ENCODE measurements around the gene YWHAQ. TPM values are rescaled to one million over a fixed set of nuclear protein-coding genes. Genes with fewer than 3 reads are reported as not detected.

The YWHAQ gene
- total RNA-seq, 3 donors from 2014 or later (not counting 1 experiment from before 2014, with no cell fraction given) = 227 to 240 (median 238) TPM

DNA sequence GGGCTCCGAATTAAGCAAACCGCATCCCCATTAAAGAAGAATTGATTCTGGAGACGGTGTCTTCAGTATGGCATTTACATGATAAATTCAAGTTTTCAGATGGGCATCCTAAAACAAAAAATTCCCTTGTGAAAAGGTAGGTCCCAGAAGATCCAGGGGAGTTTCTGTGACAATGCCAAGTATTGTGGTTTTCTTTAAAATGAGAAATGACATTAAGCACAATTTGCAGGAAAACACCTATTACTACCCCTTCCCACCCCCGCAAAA is 689 bp upstream of the YWHAQ start:
- Histone ChIP-seq H3K27ac (ENCODE audit: low read length) (peak overlapping the region; percentile 94), H3K9me3 (ENCODE audit: control insufficient read depth, insufficient read depth, low read length) (no peaks in the 10 kb centered on the region), H3K4me1 (ENCODE audit: control insufficient read depth, insufficient read depth, low read length) (peaks cover 29% of the 10 kb centered on the region), H3K27me3 (ENCODE audit: control insufficient read depth, insufficient read depth, low read length) (no peaks in the 10 kb centered on the region), H3K36me3 (ENCODE audit: control insufficient read depth, insufficient read depth, low read length) (peaks cover 12% of the 10 kb centered on the region), H3K4me3 (ENCODE audit: low read length) (peak overlapping the region; percentile 27)
- WGBS (ENCODE audit: insufficient coverage) = 27% methylated on average over 4 of the region's 4 CpGs
- H3K4me1 Mint-ChIP-seq = peaks cover 49 to 54% of the 10 kb centered on the region in 2 donors
- peak overlapping the region; percentile 96 for H3K4me3 Mint-ChIP-seq
- peak overlapping the region; percentile 94 to 97 for H3K27ac Mint-ChIP-seq
- TF ChIP-seq, protein P1, sequence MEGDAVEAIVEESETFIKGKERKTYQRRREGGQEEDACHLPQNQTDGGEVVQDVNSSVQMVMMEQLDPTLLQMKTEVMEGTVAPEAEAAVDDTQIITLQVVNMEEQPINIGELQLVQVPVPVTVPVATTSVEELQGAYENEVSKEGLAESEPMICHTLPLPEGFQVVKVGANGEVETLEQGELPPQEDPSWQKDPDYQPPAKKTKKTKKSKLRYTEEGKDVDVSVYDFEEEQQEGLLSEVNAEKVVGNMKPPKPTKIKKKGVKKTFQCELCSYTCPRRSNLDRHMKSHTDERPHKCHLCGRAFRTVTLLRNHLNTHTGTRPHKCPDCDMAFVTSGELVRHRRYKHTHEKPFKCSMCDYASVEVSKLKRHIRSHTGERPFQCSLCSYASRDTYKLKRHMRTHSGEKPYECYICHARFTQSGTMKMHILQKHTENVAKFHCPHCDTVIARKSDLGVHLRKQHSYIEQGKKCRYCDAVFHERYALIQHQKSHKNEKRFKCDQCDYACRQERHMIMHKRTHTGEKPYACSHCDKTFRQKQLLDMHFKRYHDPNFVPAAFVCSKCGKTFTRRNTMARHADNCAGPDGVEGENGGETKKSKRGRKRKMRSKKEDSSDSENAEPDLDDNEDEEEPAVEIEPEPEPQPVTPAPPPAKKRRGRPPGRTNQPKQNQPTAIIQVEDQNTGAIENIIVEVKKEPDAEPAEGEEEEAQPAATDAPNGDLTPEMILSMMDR (IDR thresholded peaks at IDR 0.05) = no peak
- no peak for DNase-seq
- H3K27me3 Mint-ChIP-seq (ENCODE audit: low read depth in 2 of 2) = no peaks in the 10 kb centered on the region
- intact Hi-C loops (cut with micrococcal nuclease) = loop anchor here (1.0 to 2.0 kb wide), 4 partner anchors 23 to 77 kb away; partner anchors contain the start of gene ADAM17
- no peak for ATAC-seq
- peaks cover 17% of the 10 kb centered on the region for H3K36me3 Mint-ChIP-seq
- H3K9me3 Mint-ChIP-seq = no peaks in the 10 kb centered on the region

DNA sequence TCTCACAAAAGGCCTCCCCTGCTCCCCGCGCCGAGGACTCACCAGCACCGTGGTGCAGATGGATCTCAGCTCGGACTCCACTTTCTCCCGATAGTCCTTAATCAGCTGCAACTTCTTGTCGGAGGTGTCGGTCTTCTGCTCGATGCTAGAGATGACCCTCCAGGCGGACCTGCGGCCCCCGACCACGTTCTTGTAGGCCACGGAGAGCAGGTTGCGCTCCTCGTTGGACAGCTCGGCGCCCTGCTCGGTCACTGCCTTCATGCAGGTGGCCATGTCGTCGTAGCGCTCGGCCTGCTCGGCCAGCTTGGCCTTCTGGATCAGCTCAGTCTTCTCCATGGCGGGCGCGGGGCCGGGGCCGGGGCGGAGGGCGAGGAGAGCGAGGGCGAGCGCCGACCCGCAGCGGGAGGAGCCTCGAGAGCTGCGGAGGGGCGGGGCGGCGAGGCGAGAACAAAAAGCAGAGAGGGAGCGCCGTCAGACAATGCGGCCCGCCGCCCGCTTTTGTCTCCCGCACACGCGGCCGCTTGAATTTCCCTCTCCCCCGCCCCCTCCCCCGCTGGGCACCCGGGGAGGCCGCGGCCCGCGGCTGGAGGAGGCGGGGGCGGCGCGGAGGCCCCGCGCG is 571 bp downstream of the YWHAQ start:
- intact Hi-C loops (cut with micrococcal nuclease) = loop anchor here (2.0 kb wide), 3 partner anchors 21 to 75 kb away; partner anchors contain the start of gene ADAM17
- Mint-ChIP-seq H3K4me1 (peaks cover 61 to 66% of the 10 kb centered on the region in 2 donors), H3K9me3 (no peaks in the 10 kb centered on the region), H3K27me3 (ENCODE audit: low read depth in 2 of 2) (no peaks in the 10 kb centered on the region), H3K4me3 (peak overlapping the region; percentile 96), H3K27ac (peak overlapping the region; percentile 94 to 97), H3K36me3 (peaks cover 17% of the 10 kb centered on the region)
- Histone ChIP-seq H3K4me1 (ENCODE audit: control insufficient read depth, insufficient read depth, low read length) (peaks cover 32% of the 10 kb centered on the region), H3K27me3 (ENCODE audit: control insufficient read depth, insufficient read depth, low read length) (no peaks in the 10 kb centered on the region), H3K9me3 (ENCODE audit: control insufficient read depth, insufficient read depth, low read length) (no peaks in the 10 kb centered on the region), H3K36me3 (ENCODE audit: control insufficient read depth, insufficient read depth, low read length) (peaks cover 18% of the 10 kb centered on the region), H3K27ac (ENCODE audit: low read length) (peak overlapping the region; percentile 94), H3K4me3 (ENCODE audit: low read length) (peak overlapping the region; percentile 68)
- DNase-seq = peak; percentile 75 to 84
- under 1% methylated on average over 67 of the region's 67 CpGs for WGBS (ENCODE audit: insufficient coverage)
- TF ChIP-seq, protein P1 (IDR thresholded peaks at IDR 0.05) = no peak
- peak; percentile 48 to 69 (median 55) for ATAC-seq

DNA sequence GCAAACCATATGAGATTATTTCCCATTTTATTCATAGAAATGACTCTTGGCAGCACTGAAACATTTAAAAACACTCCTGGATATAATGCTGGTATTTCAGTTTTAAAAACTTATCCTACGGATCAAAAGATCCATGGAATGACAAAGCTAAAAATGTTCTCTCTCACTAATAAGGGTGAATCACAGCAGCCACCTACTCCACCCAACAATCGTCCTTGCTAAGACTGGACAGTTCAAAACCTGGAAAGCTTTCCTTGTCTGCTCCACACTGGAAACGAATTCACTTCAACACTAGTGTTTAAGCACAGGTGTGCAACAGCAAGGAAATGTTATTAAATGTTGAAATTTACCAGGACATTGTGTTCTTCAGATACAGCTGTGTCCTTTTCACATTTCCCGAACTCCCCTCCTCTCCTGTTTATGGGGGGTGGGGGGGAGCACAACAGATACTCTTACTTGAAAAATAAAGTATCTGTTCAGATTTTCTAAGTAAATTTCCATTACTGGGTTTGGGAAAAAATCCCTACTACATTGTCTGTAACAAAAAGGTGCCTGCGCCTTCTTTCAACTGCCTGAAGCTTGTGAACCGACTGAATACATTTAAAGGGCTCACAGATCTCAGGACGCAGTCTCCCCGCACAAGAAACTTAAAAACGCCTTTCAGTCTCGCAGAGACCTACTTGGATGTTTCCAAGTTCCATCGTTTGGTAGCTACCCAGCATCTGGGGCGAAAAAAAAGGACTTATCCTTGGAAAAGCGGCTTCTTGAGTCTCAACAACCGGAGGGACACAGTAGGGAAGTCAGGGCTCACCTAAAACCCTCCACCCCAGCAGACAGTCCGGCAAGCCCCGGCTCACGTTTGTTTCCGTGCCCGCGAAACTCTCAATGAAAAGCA is 1.3 kb downstream of the YWHAQ start:
- Mint-ChIP-seq H3K27ac (peak overlapping the region; percentile 94 to 97), H3K4me1 (peaks cover 63 to 68% of the 10 kb centered on the region in 2 donors), H3K4me3 (peak overlapping the region; percentile 96), H3K36me3 (peaks cover 17% of the 10 kb centered on the region), H3K9me3 (no peaks in the 10 kb centered on the region), H3K27me3 (ENCODE audit: low read depth in 2 of 2) (no peaks in the 10 kb centered on the region)
- Histone ChIP-seq H3K9me3 (ENCODE audit: control insufficient read depth, insufficient read depth, low read length) (no peaks in the 10 kb centered on the region), H3K4me1 (ENCODE audit: control insufficient read depth, insufficient read depth, low read length) (peaks cover 39% of the 10 kb centered on the region), H3K27ac (ENCODE audit: low read length) (peak overlapping the region; percentile 94), H3K4me3 (ENCODE audit: low read length) (peak overlapping the region; percentile 68), H3K36me3 (ENCODE audit: control insufficient read depth, insufficient read depth, low read length) (peaks cover 19% of the 10 kb centered on the region), H3K27me3 (ENCODE audit: control insufficient read depth, insufficient read depth, low read length) (no peaks in the 10 kb centered on the region)
- no peak for DNase-seq
- 11% methylated on average over 18 of the region's 20 CpGs for WGBS (ENCODE audit: insufficient coverage)
- ATAC-seq = no peak
- intact Hi-C loops (cut with micrococcal nuclease) = loop anchor here (2.0 kb wide), 3 partner anchors 21 to 75 kb away; partner anchors contain the start of gene ADAM17
- TF ChIP-seq, protein P1 (IDR thresholded peaks at IDR 0.05) = no peak

Data from natural killer cell (primary cell).